Testis (tissue), 3 donors: ENCODE results near the gene MLYCD. TPM values are rescaled to one million over a fixed set of nuclear protein-coding genes. Genes with fewer than 3 reads are reported as not detected.

Experiments
- DNase-seq: peaks from one replicate; pipeline ENCODE4 v3.0.0-alpha.2; 2019
- H3K27ac ChIP-seq, 2 donors: fragments of 200-600 bp; sonication (generic); one replicate each; pipeline ENCODE4 v1.5.1; 2019
- H3K27me3 ChIP-seq: fragments of 200-600 bp; sonication (generic); one replicate; pipeline ENCODE4 v1.5.1; 2019
- H3K36me3 ChIP-seq: fragments of 200-600 bp; sonication (generic); one replicate; pipeline ENCODE4 v1.5.1; 2017; ENCODE audit warnings: low read depth; ENCODE audit errors: missing control alignments
- H3K4me1 ChIP-seq: fragments of 200-600 bp; sonication (generic); one replicate; pipeline ENCODE4 v1.5.1; 2019
- H3K4me3 ChIP-seq, 2 donors: fragments of 200-600 bp; sonication (generic); one replicate each; pipeline ENCODE4 v1.5.1; 2017 to 2019
- H3K9me3 ChIP-seq: fragments of 200-600 bp; sonication (generic); one replicate; pipeline ENCODE4 v1.5.1; 2017
- POLR2A ChIP-seq: fragments of 450-650 bp; IDR thresholded peaks from one replicate; pipeline ENCODE4 v1.6.1; 2017; ENCODE audit warnings: antibody characterized with exemption, mild to moderate bottlenecking, moderate library complexity
- WGBS, 2 donors: methylation state at CpG; one replicate each; pipeline ENCODE4 v1.1.5; 2018; 5-methylcytosine and 5-hydroxymethylcytosine counted together
- intact Hi-C: fragments of 100-400 bp; cut with DNase I; formaldehyde crosslinking; loops from one replicate; pipeline ENCODE4 v1.15.1; 2023; ENCODE audit warnings: low total_unique reads
- polyA plus RNA-seq: library from polyadenylated mRNA; stranded (reverse); fragments of 350-450 nt; fragmentation: Illumina TruSeq; extraction: RNeasy Lipid Tissue Mini Kit (QIAGEN cat#74804); gene quantifications from one replicate; pipeline ENCODE4 v1.2.3, GENCODE V29; 2014; ENCODE audit warnings: low read depth, low replicate concordance; ENCODE audit not compliant: insufficient read depth
- total RNA-seq, 2 donors: library from RNA; depleted of rRNA; stranded (reverse); fragments of >200 nt; gene quantifications; one replicate each; pipeline ENCODE4 v1.2.3, GENCODE V29; 2016
- TF ChIP-seq, protein P1 (sequence below), 3 experiments: fragments of 450-650 bp in 2 of 3; fragments of 200-600 bp in 1 of 3; sonication (generic) in 1 of 3; IDR thresholded peaks; one replicate each; pipeline ENCODE4 v1.5.1; 2016 to 2019; ENCODE audit warnings: antibody characterized with exemption in 3 of 3, mild to moderate bottlenecking in 2 of 3, moderate library complexity in 1 of 3

MLYCD gene
- total and polyA plus RNA-seq, 3 donors from 2014 or later, result 4.5 to 22.1 (median 15.1) TPM

DNA sequence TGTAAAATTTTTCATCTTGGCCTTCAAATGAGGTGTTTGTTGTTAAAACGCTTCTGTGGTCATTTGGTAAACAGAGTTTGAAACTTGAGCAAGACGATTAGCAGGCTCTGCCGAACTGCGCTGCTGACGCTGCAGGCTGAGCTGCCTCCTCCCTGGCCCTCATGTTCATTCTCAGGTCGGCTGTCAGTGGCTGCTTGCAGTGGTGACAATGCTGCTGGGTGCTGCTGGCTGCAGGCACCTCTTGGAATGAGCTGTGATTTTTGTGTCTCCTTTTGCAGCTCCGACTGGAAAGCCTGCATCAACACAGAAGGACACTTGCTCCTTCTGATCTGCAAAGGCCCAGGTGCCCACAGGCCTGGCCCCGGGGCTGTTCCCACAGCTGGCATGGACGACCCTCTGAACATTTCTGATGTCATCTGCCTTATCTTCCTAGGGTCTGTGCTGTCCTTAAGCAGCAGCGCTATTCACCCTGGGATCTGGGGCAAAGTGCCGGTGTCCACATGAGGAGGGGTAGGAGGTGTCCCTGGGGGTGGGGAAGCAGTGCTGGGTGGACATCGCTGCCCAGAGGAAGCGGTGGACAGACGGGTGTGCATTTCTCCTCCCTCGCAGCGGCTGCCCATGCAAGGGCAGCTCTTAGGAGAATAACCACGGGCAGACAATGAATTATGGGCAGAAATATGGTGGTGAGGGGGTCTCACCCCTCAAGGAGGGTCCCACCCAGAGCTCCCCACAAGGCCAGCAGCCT is 31.1 kb downstream of the MLYCD start:
- Histone ChIP-seq H3K27me3 (no peaks in the 10 kb centered on the region), H3K27ac (no peak overlapping the region), H3K36me3 (no peaks in the 10 kb centered on the region), H3K4me1 (peaks cover 12% of the 10 kb centered on the region), H3K9me3 (no peaks in the 10 kb centered on the region), H3K4me3 (no peak overlapping the region)
- WGBS, 2 donors, result 67 to 70% methylated on average over 12 to 17 of the region's 17 CpGs
- TF ChIP-seq, protein P1, sequence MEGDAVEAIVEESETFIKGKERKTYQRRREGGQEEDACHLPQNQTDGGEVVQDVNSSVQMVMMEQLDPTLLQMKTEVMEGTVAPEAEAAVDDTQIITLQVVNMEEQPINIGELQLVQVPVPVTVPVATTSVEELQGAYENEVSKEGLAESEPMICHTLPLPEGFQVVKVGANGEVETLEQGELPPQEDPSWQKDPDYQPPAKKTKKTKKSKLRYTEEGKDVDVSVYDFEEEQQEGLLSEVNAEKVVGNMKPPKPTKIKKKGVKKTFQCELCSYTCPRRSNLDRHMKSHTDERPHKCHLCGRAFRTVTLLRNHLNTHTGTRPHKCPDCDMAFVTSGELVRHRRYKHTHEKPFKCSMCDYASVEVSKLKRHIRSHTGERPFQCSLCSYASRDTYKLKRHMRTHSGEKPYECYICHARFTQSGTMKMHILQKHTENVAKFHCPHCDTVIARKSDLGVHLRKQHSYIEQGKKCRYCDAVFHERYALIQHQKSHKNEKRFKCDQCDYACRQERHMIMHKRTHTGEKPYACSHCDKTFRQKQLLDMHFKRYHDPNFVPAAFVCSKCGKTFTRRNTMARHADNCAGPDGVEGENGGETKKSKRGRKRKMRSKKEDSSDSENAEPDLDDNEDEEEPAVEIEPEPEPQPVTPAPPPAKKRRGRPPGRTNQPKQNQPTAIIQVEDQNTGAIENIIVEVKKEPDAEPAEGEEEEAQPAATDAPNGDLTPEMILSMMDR (IDR thresholded peaks at IDR 0.05), result no peak
- TF ChIP-seq POLR2A, result no peak
- no peak for DNase-seq
- intact Hi-C loops, result no loop called here

DNA sequence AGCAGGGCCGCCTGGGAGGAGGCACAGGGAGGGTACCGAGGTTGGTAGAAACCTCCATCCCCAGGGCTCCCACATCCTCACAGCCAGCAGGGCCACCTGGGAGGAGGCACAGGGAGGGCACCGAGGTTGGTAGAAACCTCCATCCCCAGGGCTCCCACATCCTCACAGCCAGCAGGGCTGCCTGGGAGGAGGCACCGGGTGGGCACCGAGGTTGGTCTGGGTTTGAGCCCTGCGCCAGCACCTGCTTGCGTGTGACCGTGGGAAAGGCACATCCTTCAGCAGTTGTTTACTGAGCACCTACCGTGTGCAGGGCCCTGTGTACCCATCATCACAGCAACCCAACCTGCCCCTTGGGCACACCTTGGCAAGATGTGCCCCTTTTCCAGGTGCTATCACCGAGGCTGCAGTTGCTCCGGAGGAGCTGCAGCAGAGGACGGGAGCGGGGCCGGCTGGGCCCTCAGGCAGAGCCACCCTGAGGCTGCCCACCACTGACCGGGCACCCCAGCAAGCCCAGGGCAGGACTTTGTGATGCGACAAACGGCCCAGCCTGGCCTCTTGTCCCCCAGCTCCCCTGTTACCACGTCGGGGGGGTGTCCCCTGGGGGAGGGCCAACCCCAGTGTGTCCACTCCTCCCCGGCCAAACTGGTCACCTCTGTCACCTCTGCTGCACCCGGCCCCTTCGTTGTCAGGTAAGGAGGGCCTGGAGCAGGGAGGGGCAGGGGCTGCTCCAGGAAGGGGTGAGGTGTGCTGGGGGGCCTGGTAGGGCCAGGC is 32.0 kb downstream of the MLYCD start:
- WGBS, 2 donors, result 60 to 83% methylated on average over 1 to 22 of the region's 22 CpGs
- Histone ChIP-seq H3K36me3 (no peaks in the 10 kb centered on the region), H3K27me3 (no peaks in the 10 kb centered on the region), H3K4me3 (no peak overlapping the region), H3K27ac (no peak overlapping the region), H3K9me3 (no peaks in the 10 kb centered on the region), H3K4me1 (peaks cover 12% of the 10 kb centered on the region)
- TF ChIP-seq POLR2A, result no peak
- TF ChIP-seq, protein P1 (IDR thresholded peaks at IDR 0.05), result no peak
- intact Hi-C loops, result no loop called here
- DNase-seq, result no peak

DNA sequence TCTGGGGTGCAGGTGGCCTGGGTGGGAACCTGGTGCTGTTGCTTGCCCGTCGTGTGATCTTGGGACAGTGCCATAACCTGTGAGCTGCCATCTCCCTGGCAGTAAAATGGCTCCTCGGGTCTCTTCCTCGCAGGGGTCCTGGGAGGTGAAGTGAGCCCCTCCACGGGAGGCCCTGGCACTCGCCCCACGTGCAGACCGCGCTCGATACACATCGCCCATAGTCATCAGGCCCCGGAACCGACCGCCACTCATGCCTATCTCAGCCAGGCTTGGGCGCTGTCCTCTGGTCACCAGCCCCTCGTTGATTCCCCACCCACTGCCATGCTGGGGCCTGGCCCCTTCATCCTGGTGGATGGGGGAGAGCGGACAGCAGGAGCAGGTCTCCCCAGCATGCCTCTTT is 32.6 kb downstream of the MLYCD start:
- Histone ChIP-seq H3K4me3 (no peak overlapping the region), H3K9me3 (no peaks in the 10 kb centered on the region), H3K4me1 (peaks cover 12% of the 10 kb centered on the region), H3K27me3 (no peaks in the 10 kb centered on the region), H3K36me3 (no peaks in the 10 kb centered on the region), H3K27ac (no peak overlapping the region)
- intact Hi-C loops, result no loop called here
- WGBS, 2 donors, result 92 to 97% methylated on average over 5 to 17 of the region's 17 CpGs
- TF ChIP-seq, protein P1 (IDR thresholded peaks at IDR 0.05), result no peak
- TF ChIP-seq POLR2A, result no peak
- no peak for DNase-seq

DNA sequence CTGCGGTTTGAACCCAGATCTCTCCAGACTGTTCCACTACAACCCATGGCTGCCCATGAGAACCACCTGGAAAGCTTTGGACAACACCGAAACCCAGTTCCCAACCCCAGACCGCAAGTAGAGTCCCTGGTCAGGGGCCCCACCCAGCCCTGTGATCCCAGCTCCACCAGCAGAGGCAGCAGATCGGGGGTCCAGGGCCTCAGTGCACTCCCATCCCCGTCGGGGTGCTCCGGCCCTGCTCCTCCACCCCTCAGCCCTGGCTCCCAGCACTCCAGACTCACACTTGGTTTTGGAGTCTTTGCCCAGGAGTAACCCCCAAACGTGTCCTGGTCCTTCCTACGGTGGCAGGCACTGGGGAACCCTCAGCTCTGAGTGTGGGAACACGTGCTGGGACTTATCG is 33.4 kb downstream of the MLYCD start:
- no peak for DNase-seq
- WGBS, 2 donors, result 92 to 100% methylated on average over 2 to 11 of the region's 11 CpGs
- intact Hi-C loops, result no loop called here
- Histone ChIP-seq H3K4me1 (peaks cover 7% of the 10 kb centered on the region), H3K9me3 (no peaks in the 10 kb centered on the region), H3K27ac (no peak overlapping the region), H3K27me3 (no peaks in the 10 kb centered on the region), H3K4me3 (no peak overlapping the region), H3K36me3 (no peaks in the 10 kb centered on the region)
- TF ChIP-seq, protein P1 (IDR thresholded peaks at IDR 0.05), result no peak
- TF ChIP-seq POLR2A, result no peak
